ENCODE data around the gene SLK. TPM values are rescaled to one million over a fixed set of nuclear protein-coding genes. Genes with fewer than 3 reads are reported as not detected.

The SLK gene
- total RNA-seq, 2 donors from 2014 or later = 38.3 to 91.2 TPM

DNA sequence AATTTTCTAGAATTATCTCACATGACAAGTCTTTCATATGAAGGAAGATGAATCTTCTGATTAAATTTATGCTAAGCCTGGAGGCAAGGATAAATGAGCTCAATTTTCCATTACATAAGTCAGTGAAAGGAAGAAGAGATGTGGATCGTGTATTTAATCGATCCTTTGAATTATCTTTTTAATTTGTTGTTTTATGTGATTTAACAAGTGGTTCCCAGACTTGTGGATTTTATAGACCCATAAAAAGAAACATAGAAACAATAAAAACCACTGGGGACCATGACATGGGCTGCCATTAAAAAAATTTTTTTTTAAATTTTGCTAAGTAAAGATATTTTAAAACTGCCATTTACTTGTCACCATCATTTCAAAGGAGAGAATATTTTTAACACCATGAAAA, 45.0 kb downstream of the SLK start:
- H3K27ac ChIP-seq = no peak overlapping the region
- no peak for ATAC-seq (ENCODE audit: insufficient number of reproducible peaks, low FRiP score, low read depth)
- H3K36me3 ChIP-seq = peaks cover 12% of the 10 kb centered on the region
- no peak for DNase-seq (ENCODE audit: low spot score)
- H3K4me3 ChIP-seq = no peak overlapping the region
- H3K9me3 ChIP-seq = no peaks in the 10 kb centered on the region
- TF ChIP-seq CTCF (IDR thresholded peaks at IDR 0.05) = no peak
- H3K4me1 ChIP-seq (ENCODE audit: control insufficient read depth in 1 of 2, low read depth in 2 of 2) = no peaks in the 10 kb centered on the region
- H3K27me3 ChIP-seq (replicated peaks; ENCODE audit: insufficient read depth) = no peaks in the 10 kb centered on the region

DNA sequence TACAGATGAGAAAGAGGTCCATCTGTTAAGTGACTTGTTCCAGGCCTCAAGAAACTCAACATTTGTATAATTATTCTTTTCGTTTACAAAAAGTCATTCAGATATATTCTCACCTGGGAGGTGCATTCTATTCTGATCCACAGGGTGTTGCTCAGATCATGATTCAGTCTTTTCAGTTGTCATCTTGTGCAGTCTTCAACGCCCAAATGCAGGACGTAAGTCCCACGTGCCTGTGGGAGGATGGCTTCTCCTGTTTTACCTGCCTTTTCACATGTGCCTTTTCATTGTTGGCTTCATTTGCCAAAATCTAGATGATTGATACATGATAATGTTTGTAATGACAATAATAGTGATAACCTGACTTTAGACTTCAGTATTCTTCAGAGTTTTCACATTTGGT, 46.5 kb downstream of the SLK start:
- Histone ChIP-seq H3K36me3 (peaks cover 8% of the 10 kb centered on the region), H3K4me1 (ENCODE audit: control insufficient read depth in 1 of 2, low read depth in 2 of 2) (no peaks in the 10 kb centered on the region), H3K9me3 (no peaks in the 10 kb centered on the region), H3K27me3 (replicated peaks; ENCODE audit: insufficient read depth) (no peaks in the 10 kb centered on the region), H3K27ac (no peak overlapping the region), H3K4me3 (no peak overlapping the region)
- ATAC-seq (ENCODE audit: insufficient number of reproducible peaks, low FRiP score, low read depth) = no peak
- no peak for DNase-seq (ENCODE audit: low spot score)
- no peak for TF ChIP-seq CTCF (IDR thresholded peaks at IDR 0.05)

DNA sequence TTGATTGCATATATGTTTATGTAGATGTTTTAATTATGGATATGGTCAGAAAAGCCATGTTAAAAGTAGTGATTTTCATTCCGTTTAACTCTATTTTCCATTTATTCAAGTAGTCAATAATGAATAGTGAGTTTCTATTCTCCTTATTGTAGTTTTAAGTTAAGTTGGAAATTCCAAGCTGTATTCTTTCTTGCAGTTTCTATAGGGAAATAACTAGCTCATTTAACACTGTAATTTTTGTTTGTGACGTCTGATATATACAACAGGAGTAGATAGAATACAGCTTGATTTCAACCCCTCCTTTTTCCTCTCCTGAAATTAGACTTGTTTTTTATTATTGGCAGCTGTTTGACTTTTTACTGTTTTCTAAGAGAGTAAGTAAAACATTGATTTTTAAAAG, 47.2 kb downstream of the SLK start:
- no peak for ATAC-seq (ENCODE audit: insufficient number of reproducible peaks, low FRiP score, low read depth)
- H3K4me3 ChIP-seq = no peak overlapping the region
- H3K4me1 ChIP-seq (ENCODE audit: control insufficient read depth in 1 of 2, low read depth in 2 of 2) = no peaks in the 10 kb centered on the region
- H3K27ac ChIP-seq = no peak overlapping the region
- H3K36me3 ChIP-seq = peaks cover 4% of the 10 kb centered on the region
- no peaks in the 10 kb centered on the region for H3K27me3 ChIP-seq (replicated peaks; ENCODE audit: insufficient read depth)
- no peak for DNase-seq (ENCODE audit: low spot score)
- no peak for TF ChIP-seq CTCF (IDR thresholded peaks at IDR 0.05)
- H3K9me3 ChIP-seq = no peaks in the 10 kb centered on the region

DNA sequence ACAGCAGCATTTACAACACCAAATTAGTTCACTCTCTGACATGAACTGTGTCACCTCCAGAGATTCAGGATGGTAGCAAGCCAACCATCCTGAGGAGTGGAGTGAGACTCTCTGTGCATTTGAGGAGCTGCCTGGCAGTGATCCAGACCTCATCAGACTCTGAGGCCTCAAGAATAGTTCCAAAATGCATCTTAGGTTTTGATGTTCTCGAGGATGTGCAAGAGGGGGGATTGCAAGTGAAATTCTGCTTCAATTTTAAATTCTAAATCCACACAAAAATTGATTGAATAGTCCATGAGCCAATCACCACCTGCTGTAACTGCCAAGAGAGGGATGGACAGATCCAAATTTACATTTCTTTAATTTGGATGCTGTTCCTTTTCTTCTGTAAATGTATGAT, 49.7 kb downstream of the SLK start:
- Histone ChIP-seq H3K4me3 (no peak overlapping the region), H3K27me3 (replicated peaks; ENCODE audit: insufficient read depth) (no peaks in the 10 kb centered on the region), H3K9me3 (no peaks in the 10 kb centered on the region), H3K36me3 (peaks cover 26% of the 10 kb centered on the region), H3K4me1 (ENCODE audit: control insufficient read depth in 1 of 2, low read depth in 2 of 2) (no peaks in the 10 kb centered on the region), H3K27ac (no peak overlapping the region)
- no peak for TF ChIP-seq CTCF (IDR thresholded peaks at IDR 0.05)
- no peak for DNase-seq (ENCODE audit: low spot score)
- no peak for ATAC-seq (ENCODE audit: insufficient number of reproducible peaks, low FRiP score, low read depth)

- Histone ChIP-seq H3K4me1 (ENCODE audit: control insufficient read depth in 1 of 2, low read depth in 2 of 2) (no peaks in the 10 kb centered on the region), H3K27ac (no peak overlapping the region), H3K36me3 (peaks cover 38% of the 10 kb centered on the region), H3K27me3 (replicated peaks; ENCODE audit: insufficient read depth) (no peaks in the 10 kb centered on the region), H3K4me3 (no peak overlapping the region), H3K9me3 (no peaks in the 10 kb centered on the region)
- TF ChIP-seq CTCF (IDR thresholded peaks at IDR 0.05) = no peak
- no peak for DNase-seq (ENCODE audit: low spot score)
- no peak for ATAC-seq (ENCODE audit: insufficient number of reproducible peaks, low FRiP score, low read depth)
Measured at GRCh38 chr10:104018471-104018870, 51.5 kb downstream of the SLK start.
